Measurements from ENCODE around the gene ZDHHC7. TPM values are rescaled to one million over a fixed set of nuclear protein-coding genes. Genes with fewer than 3 reads are reported as not detected.
"Not testable (repeated sequence)": the region's sequence is repeated elsewhere in the genome, so short reads cannot be mapped to it uniquely, and the experiment has no call there.

Gene ZDHHC7
- total RNA-seq, 1 donor from 2014 or later = 46.5 TPM

- Mint-ChIP-seq H3K4me3 (ENCODE audit: unreplicated experiment) (no peak overlapping the region), H3K4me1 (ENCODE audit: unreplicated experiment) (no peaks in the 10 kb centered on the region), H3K27me3 (ENCODE audit: unreplicated experiment) (peaks cover 2% of the 10 kb centered on the region), H3K36me3 (ENCODE audit: low read depth, unreplicated experiment) (no peaks in the 10 kb centered on the region), H3K9me3 (ENCODE audit: unreplicated experiment) (no peaks in the 10 kb centered on the region), H3K27ac (ENCODE audit: unreplicated experiment) (no peak overlapping the region)
- no peak for DNase-seq (ENCODE audit: low spot score)
- TF ChIP-seq CTCF (IDR thresholded peaks at IDR 0.05; ENCODE audit: unreplicated experiment) = no peak
Measured at GRCh38 chr16:85037050-85037410, 25.7 kb upstream of the ZDHHC7 start.

GRCh38 chr16:85036236-85037049, 25.1 kb upstream of the ZDHHC7 start:
- H3K4me3 Mint-ChIP-seq (ENCODE audit: unreplicated experiment) = no peak overlapping the region
- H3K4me1 Mint-ChIP-seq (ENCODE audit: unreplicated experiment) = peaks cover 4% of the 10 kb centered on the region
- no peaks in the 10 kb centered on the region for H3K9me3 Mint-ChIP-seq (ENCODE audit: unreplicated experiment)
- DNase-seq (ENCODE audit: low spot score) = no peak
- peaks cover 2% of the 10 kb centered on the region for H3K27me3 Mint-ChIP-seq (ENCODE audit: unreplicated experiment)
- no peak overlapping the region for H3K27ac Mint-ChIP-seq (ENCODE audit: unreplicated experiment)
- peaks cover 4% of the 10 kb centered on the region for H3K36me3 Mint-ChIP-seq (ENCODE audit: low read depth, unreplicated experiment)
- TF ChIP-seq CTCF (IDR thresholded peaks at IDR 0.05; ENCODE audit: unreplicated experiment) = no peak

GRCh38 chr16:85034591-85035433, 23.5 kb upstream of the ZDHHC7 start:
- Mint-ChIP-seq H3K36me3 (ENCODE audit: low read depth, unreplicated experiment) (peaks cover 4% of the 10 kb centered on the region), H3K27me3 (ENCODE audit: unreplicated experiment) (peaks cover 2% of the 10 kb centered on the region), H3K9me3 (ENCODE audit: unreplicated experiment) (no peaks in the 10 kb centered on the region), H3K27ac (ENCODE audit: unreplicated experiment) (no peak overlapping the region), H3K4me1 (ENCODE audit: unreplicated experiment) (peaks cover 6% of the 10 kb centered on the region), H3K4me3 (ENCODE audit: unreplicated experiment) (no peak overlapping the region)
- no peak for DNase-seq (ENCODE audit: low spot score)
- TF ChIP-seq CTCF (IDR thresholded peaks at IDR 0.05; ENCODE audit: unreplicated experiment) = no peak

- Mint-ChIP-seq H3K4me1 (ENCODE audit: unreplicated experiment) (peaks cover 18% of the 10 kb centered on the region), H3K27ac (ENCODE audit: unreplicated experiment) (no peak overlapping the region), H3K4me3 (ENCODE audit: unreplicated experiment) (no peak overlapping the region), H3K27me3 (ENCODE audit: unreplicated experiment) (peaks cover 1% of the 10 kb centered on the region), H3K36me3 (ENCODE audit: low read depth, unreplicated experiment) (peaks cover 4% of the 10 kb centered on the region), H3K9me3 (ENCODE audit: unreplicated experiment) (no peaks in the 10 kb centered on the region)
- no peak for TF ChIP-seq CTCF (IDR thresholded peaks at IDR 0.05; ENCODE audit: unreplicated experiment)
- DNase-seq (ENCODE audit: low spot score) = no peak
Measured at GRCh38 chr16:85033171-85033570, 21.8 kb upstream of the ZDHHC7 start.

GRCh38 chr16:85032187-85032586, 20.9 kb upstream of the ZDHHC7 start:
- not testable (repeated sequence) for DNase-seq (ENCODE audit: low spot score); H3K36me3 Mint-ChIP-seq (ENCODE audit: low read depth, unreplicated experiment); H3K27ac Mint-ChIP-seq (ENCODE audit: unreplicated experiment); H3K9me3 Mint-ChIP-seq (ENCODE audit: unreplicated experiment); H3K4me3 Mint-ChIP-seq (ENCODE audit: unreplicated experiment); H3K27me3 Mint-ChIP-seq (ENCODE audit: unreplicated experiment)
- peaks cover 18% of the 10 kb centered on the region for H3K4me1 Mint-ChIP-seq (ENCODE audit: unreplicated experiment)

All from endothelial cell (in vitro differentiated cells).